Gastrocnemius medialis (tissue), 4 donors: ENCODE data around the gene RERE. TPM values are rescaled to one million over a fixed set of nuclear protein-coding genes. Genes with fewer than 3 reads are reported as not detected.

Experiments
- ATAC-seq, 2 donors: fragments of 150-250 bp; one replicate each; pipeline ENCODE4 v1.9.1; 2016
- DNase-seq, 2 donors: peaks; one replicate each; pipeline ENCODE4 v3.0.0-alpha.2; 2019
- H3K27ac ChIP-seq, 4 donors: fragments of 200-600 bp; sonication (generic); 1 replicate in 1 of 4; 2 replicates in 3 of 4; pipeline ENCODE4 v1.5.1; 2016 to 2018; ENCODE audit warnings: mild to moderate bottlenecking in 2 of 4, moderate library complexity in 1 of 4
- H3K27me3 ChIP-seq, 3 donors: fragments of 200-600 bp; sonication (generic) in 2 of 3; 1 replicate in 1 of 3; 2 replicates in 2 of 3; pipeline versions ENCODE4 v1.5.1 to v1.6.0; 2016 to 2019; ENCODE audit warnings: mild to moderate bottlenecking in 1 of 3, moderate library complexity in 1 of 3
- H3K36me3 ChIP-seq, 2 donors: fragments of 200-600 bp; sonication (generic) in 1 of 2; one replicate each; pipeline ENCODE4 v1.5.1; 2017 to 2018
- H3K4me1 ChIP-seq, 2 donors: fragments of 200-600 bp; sonication (generic) in 1 of 2; one replicate each; pipeline ENCODE4 v1.5.1; 2016 to 2017; ENCODE audit warnings: mild to moderate bottlenecking in 2 of 2
- H3K4me3 ChIP-seq, 4 donors: fragments of 200-600 bp; sonication (generic) in 3 of 4; 1 replicate in 1 of 4; 2 replicates in 3 of 4; pipeline ENCODE4 v1.5.1; 2016 to 2019; ENCODE audit warnings: mild to moderate bottlenecking in 2 of 4
- H3K9me3 ChIP-seq, 3 donors: fragments of 200-600 bp; sonication (generic) in 2 of 3; 1 replicate in 1 of 3; 2 replicates in 2 of 3; pipeline ENCODE4 v1.5.1; 2016 to 2019
- CTCF ChIP-seq, 5 experiments: fragments of 450-650 bp in 3 of 5; fragments of 200-600 bp in 2 of 5; sonication (generic) in 2 of 5; IDR thresholded peaks in 4 of 5; conservative IDR thresholded peaks in 1 of 5; 1 replicate in 4 of 5; 2 replicates in 1 of 5; pipeline ENCODE4 v1.5.1; 2016 to 2019; ENCODE audit warnings: antibody characterized with exemption in 5 of 5, mild to moderate bottlenecking in 3 of 5, moderate library complexity in 3 of 5
- POLR2A ChIP-seq, 2 donors: fragments of 450-650 bp; IDR thresholded peaks; one replicate each; pipeline ENCODE4 v1.6.1; 2017; ENCODE audit warnings: antibody characterized with exemption in 2 of 2, mild to moderate bottlenecking in 2 of 2, moderate library complexity in 2 of 2
- in situ Hi-C, 4 donors: fragments of 200-750 bp; cut with MboI; loops; one replicate each; pipeline versions ENCODE4 v1.15.0 to v1.8.0; 2017; ENCODE audit warnings: low sequenced_read_pairs in 4 of 4
- intact Hi-C: fragments of 100-400 bp; cut with DNase I; formaldehyde crosslinking; loops from one replicate; pipeline ENCODE4 v1.15.1; 2023; ENCODE audit warnings: low total_unique reads
- total RNA-seq, 4 donors: library from RNA; depleted of rRNA; stranded (reverse); fragments of >200 nt; gene quantifications; one replicate each; pipeline versions ENCODE4 v1.1.0 to v1.2.3, GENCODE V29; 2016

The RERE gene
- total RNA-seq, 4 donors from 2014 or later: 60.8 to 106 (median 102) TPM

- in situ Hi-C loops (no loop called here), intact Hi-C loops (no loop called here)
- Histone ChIP-seq H3K36me3 (no peaks in the 10 kb centered on the region), H3K9me3 (no peaks in the 10 kb centered on the region), H3K4me1 (peaks cover 20 to 22% of the 10 kb centered on the region in 2 donors), H3K4me3 (no peak overlapping the region), H3K27me3 (no peaks in the 10 kb centered on the region), H3K27ac (no peak overlapping the region)
- ATAC-seq (no peak), DNase-seq (no peak)
- no peak for TF ChIP-seq POLR2A (IDR thresholded peaks at IDR 0.05)
- no peak for TF ChIP-seq CTCF (IDR thresholded peaks at IDR 0.05 in 4 of 5, conservative IDR thresholded peaks at IDR 0.05 in 1 of 5)
Observed at GRCh38 chr1:8591569-8591968, 225.9 kb downstream of the RERE start.

DNA sequence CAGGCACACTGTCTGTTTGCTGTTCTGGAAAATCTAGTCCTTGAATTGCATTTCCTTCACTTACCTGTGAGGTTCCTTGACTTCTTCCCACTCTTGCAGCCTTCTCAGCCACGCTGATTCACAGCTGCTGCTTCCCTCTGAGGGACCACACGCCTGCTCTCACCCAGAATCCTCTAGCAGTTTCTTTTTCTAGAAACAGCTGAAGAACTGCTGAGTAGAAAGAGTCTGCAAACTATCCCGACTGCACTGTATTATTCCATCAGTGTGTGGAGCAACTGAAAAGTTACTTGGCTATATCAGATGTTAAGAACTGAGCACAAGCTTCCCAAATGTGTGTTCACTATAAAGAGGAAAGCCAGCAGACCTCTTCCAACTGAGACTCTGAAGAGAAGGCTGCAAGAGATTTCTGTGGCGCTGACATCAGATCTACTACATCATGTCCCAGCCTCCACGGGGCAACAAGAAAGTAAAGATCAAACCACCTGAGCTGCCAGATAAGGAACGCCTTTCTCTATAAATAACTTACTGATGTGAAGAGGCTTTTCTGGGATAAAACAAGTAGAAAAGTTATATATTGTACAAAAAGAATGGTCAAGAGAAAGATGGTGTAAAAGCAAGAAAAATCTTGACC is 226.6 kb downstream of the RERE start:
- Histone ChIP-seq H3K9me3 (no peaks in the 10 kb centered on the region), H3K4me3 (no peak overlapping the region), H3K27ac (no peak overlapping the region), H3K27me3 (no peaks in the 10 kb centered on the region), H3K4me1 (peaks cover 15 to 16% of the 10 kb centered on the region in 2 donors), H3K36me3 (no peaks in the 10 kb centered on the region)
- in situ Hi-C loops: no loop called here
- ATAC-seq (peak; percentile 18 to 23), DNase-seq (no peak)
- intact Hi-C loops: no loop called here
- TF ChIP-seq CTCF (IDR thresholded peaks at IDR 0.05 in 4 of 5, conservative IDR thresholded peaks at IDR 0.05 in 1 of 5): no peak
- no peak for TF ChIP-seq POLR2A (IDR thresholded peaks at IDR 0.05)

- ATAC-seq: no peak
- no peak overlapping the region for H3K4me3 ChIP-seq
- H3K4me1 ChIP-seq: peaks cover 11 to 13% of the 10 kb centered on the region in 2 donors
- no peak for DNase-seq
- H3K36me3 ChIP-seq: no peaks in the 10 kb centered on the region
- no peaks in the 10 kb centered on the region for H3K27me3 ChIP-seq
- H3K27ac ChIP-seq: no peak overlapping the region
- intact Hi-C loops: no loop called here
- H3K9me3 ChIP-seq: no peaks in the 10 kb centered on the region
- TF ChIP-seq POLR2A (IDR thresholded peaks at IDR 0.05) (no peak), CTCF (IDR thresholded peaks at IDR 0.05 in 4 of 5, conservative IDR thresholded peaks at IDR 0.05 in 1 of 5) (no peak)
- in situ Hi-C loops: no loop called here
Observed at GRCh38 chr1:8589571-8589970, 227.9 kb downstream of the RERE start.

GRCh38 chr1:8587784-8588183 is 229.7 kb downstream of the RERE start:
- TF ChIP-seq CTCF (IDR thresholded peaks at IDR 0.05 in 4 of 5, conservative IDR thresholded peaks at IDR 0.05 in 1 of 5) (no peak), POLR2A (IDR thresholded peaks at IDR 0.05) (no peak)
- Histone ChIP-seq H3K9me3 (no peaks in the 10 kb centered on the region), H3K4me3 (no peak overlapping the region), H3K27ac (no peak overlapping the region), H3K27me3 (no peaks in the 10 kb centered on the region), H3K36me3 (no peaks in the 10 kb centered on the region), H3K4me1 (peaks cover 11 to 13% of the 10 kb centered on the region in 2 donors)
- in situ Hi-C loops: no loop called here
- intact Hi-C loops: no loop called here
- ATAC-seq (no peak), DNase-seq (no peak)

DNA sequence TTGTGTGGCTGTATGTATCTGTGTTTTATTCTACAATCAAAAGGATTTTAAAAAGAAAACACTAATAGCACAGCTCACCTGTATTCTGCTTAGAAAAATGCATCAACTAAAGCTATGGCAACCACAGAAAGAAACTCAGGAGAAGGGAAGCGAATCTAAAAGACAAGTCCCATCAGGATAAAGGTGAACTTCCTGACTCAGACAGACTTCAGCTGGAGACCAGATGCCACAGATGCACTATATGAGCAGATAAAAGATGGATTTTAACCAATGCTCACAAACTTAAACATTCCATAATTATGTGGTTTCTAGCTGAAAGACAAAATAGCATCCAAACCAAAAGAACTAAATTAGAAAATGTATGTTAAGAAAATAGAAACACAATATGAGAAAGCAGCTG is 231.0 kb downstream of the RERE start:
- H3K27me3 ChIP-seq: no peaks in the 10 kb centered on the region
- TF ChIP-seq CTCF (IDR thresholded peaks at IDR 0.05 in 4 of 5, conservative IDR thresholded peaks at IDR 0.05 in 1 of 5) (no peak), POLR2A (IDR thresholded peaks at IDR 0.05) (no peak)
- in situ Hi-C loops: no loop called here

More for the DNA sequence above, 231.0 kb downstream of the RERE start:
- H3K4me3 ChIP-seq: no peak overlapping the region
- ATAC-seq (no peak), DNase-seq (no peak)
- no peaks in the 10 kb centered on the region for H3K36me3 ChIP-seq
- H3K4me1 ChIP-seq: peaks cover 8 to 11% of the 10 kb centered on the region in 2 donors
- intact Hi-C loops: no loop called here
- H3K9me3 ChIP-seq: no peaks in the 10 kb centered on the region
- no peak overlapping the region for H3K27ac ChIP-seq
